Astrocyte of the spinal cord (primary cell): ENCODE measurements around the gene ASAH2B.
"Not testable (repeated sequence)": the region's sequence is repeated elsewhere in the genome, so short reads cannot be mapped to it uniquely, and the experiment has no call there.

Experiments
- DNase-seq: peaks from one replicate; pipeline ENCODE4 v3.0.0; 2011; ENCODE audit warnings: low read depth, low spot score
- H3K4me3 ChIP-seq: 2 replicates; pipeline ENCODE4 v1.5.1; 2011; ENCODE audit warnings: low read depth, mild to moderate bottlenecking, low read length, moderate library complexity
- CTCF ChIP-seq: IDR thresholded peaks from 2 replicates; pipeline ENCODE4 v1.5.1; 2012; ENCODE audit warnings: low read depth, mild to moderate bottlenecking, low read length, inconsistent platforms
- in situ Hi-C: cut with HindIII; loops from 2 replicates; pipeline ENCODE4 v1.10.0; 2017; ENCODE audit warnings: low sequenced_read_pairs

The ASAH2B gene

GRCh38 chr10:50739618-50740292 is at the start of gene ASAH2B:
ASAH2B (plus strand) TSS chr10:50739936; CDS start chr10:50745131, 5,195 bp downstream.
- no peak for TF ChIP-seq CTCF
- peak; percentile 88 for DNase-seq
- peak within 1 kb of the TSS; percentile 77 for H3K4me3 ChIP-seq
- in situ Hi-C loops: no loop called here

- DNase-seq, in situ Hi-C loops: not testable (repeated sequence)
Observed at GRCh38 chr10:50697819-50698218, 41.9 kb upstream of the ASAH2B start.

GRCh38 chr10:50701947-50702346 is 37.8 kb upstream of the ASAH2B start:
- DNase-seq, in situ Hi-C loops, H3K4me3 ChIP-seq: not testable (repeated sequence)

More at GRCh38 chr10:50697819-50698218, 41.9 kb upstream of the ASAH2B start:
- H3K4me3 ChIP-seq: not testable (repeated sequence)

GRCh38 chr10:50702997-50703396 is 36.7 kb upstream of the ASAH2B start:
- DNase-seq, in situ Hi-C loops, H3K4me3 ChIP-seq: not testable (repeated sequence)

- in situ Hi-C loops, H3K4me3 ChIP-seq: not testable (repeated sequence)
- peak; percentile 37 for DNase-seq
Observed at GRCh38 chr10:50704436-50705079, 35.2 kb upstream of the ASAH2B start.

GRCh38 chr10:50706006-50706405 is 33.7 kb upstream of the ASAH2B start:
- DNase-seq, H3K4me3 ChIP-seq, in situ Hi-C loops: not testable (repeated sequence)

GRCh38 chr10:50710241-50710640 is 29.5 kb upstream of the ASAH2B start:
- in situ Hi-C loops, DNase-seq, H3K4me3 ChIP-seq: not testable (repeated sequence)

- H3K4me3 ChIP-seq, DNase-seq, in situ Hi-C loops: not testable (repeated sequence)
Observed at GRCh38 chr10:50723812-50724211, 15.9 kb upstream of the ASAH2B start.

- in situ Hi-C loops, DNase-seq, H3K4me3 ChIP-seq: not testable (repeated sequence)
Observed at GRCh38 chr10:50728112-50728511, 11.6 kb upstream of the ASAH2B start.

- DNase-seq, in situ Hi-C loops: not testable (repeated sequence)
- H3K4me3 ChIP-seq: peak overlapping the region; percentile 77
Observed at GRCh38 chr10:50738987-50739617, 634 bp upstream of the ASAH2B start.

- in situ Hi-C loops: no loop called here
- no peak for TF ChIP-seq CTCF
- DNase-seq: peak; percentile 89
- H3K4me3 ChIP-seq: peak overlapping the region; percentile 77
Observed at GRCh38 chr10:50740293-50740648, 535 bp downstream of the ASAH2B start.

- DNase-seq, in situ Hi-C loops, H3K4me3 ChIP-seq: not testable (repeated sequence)
Observed at GRCh38 chr10:50742820-50743219, 3.1 kb downstream of the ASAH2B start.

GRCh38 chr10:50766774-50767513 is 27.2 kb downstream of the ASAH2B start:
- in situ Hi-C loops, H3K4me3 ChIP-seq: not testable (repeated sequence)
- DNase-seq: peak; percentile 3

- in situ Hi-C loops, DNase-seq, H3K4me3 ChIP-seq: not testable (repeated sequence)
Observed at GRCh38 chr10:50772042-50772441, 32.3 kb downstream of the ASAH2B start.

- H3K4me3 ChIP-seq, in situ Hi-C loops: not testable (repeated sequence)
- DNase-seq: peak; percentile 7
Observed at GRCh38 chr10:50774868-50775267, 35.1 kb downstream of the ASAH2B start.
